RWPE2 (cell line): ENCODE results near the gene CMIP.

Experiments
- ATAC-seq: fragments of 200-7000 bp; cut with Tn5 transposase; 3 replicates; pipeline ENCODE4 v1.9.1; 2021; ENCODE audit warnings: low read depth
- DNase-seq: peaks from one replicate; pipeline ENCODE4 v3.0.0-alpha.2; 2020; ENCODE audit warnings: low spot score
- H3K27ac ChIP-seq: fragments of 450-650 bp; 2 replicates; pipeline ENCODE4 v1.5.1; 2017; ENCODE audit warnings: mild to moderate bottlenecking; ENCODE audit not compliant: poor library complexity, severe bottlenecking
- H3K27me3 ChIP-seq: fragments of 250-450 bp; sonication (Bioruptor Pico); 2 replicates; pipeline ENCODE4 v1.5.1; 2021; ENCODE audit warnings: mild to moderate bottlenecking, moderate library complexity; ENCODE audit not compliant: insufficient read depth, poor library complexity, severe bottlenecking
- H3K36me3 ChIP-seq: fragments of 250-450 bp; sonication (Bioruptor Pico); 2 replicates; pipeline ENCODE4 v1.5.1; 2020; ENCODE audit warnings: low read depth, mild to moderate bottlenecking, moderate library complexity
- H3K4me1 ChIP-seq: fragments of 250-450 bp; sonication (Bioruptor Pico); 2 replicates; pipeline ENCODE4 v1.5.1; 2021; ENCODE audit warnings: mild to moderate bottlenecking, moderate library complexity; ENCODE audit not compliant: insufficient read depth, poor library complexity, severe bottlenecking
- H3K4me3 ChIP-seq: fragments of 250-450 bp; sonication (Bioruptor Pico); 2 replicates; pipeline ENCODE4 v1.5.1; 2021; ENCODE audit warnings: mild to moderate bottlenecking, moderate library complexity; ENCODE audit not compliant: severe bottlenecking
- H3K9me3 ChIP-seq: fragments of 250-450 bp; sonication (Bioruptor Pico); 2 replicates; pipeline ENCODE4 v1.5.1; 2021; ENCODE audit warnings: mild to moderate bottlenecking, moderate library complexity; ENCODE audit not compliant: severe bottlenecking
- CTCF ChIP-seq: fragments of 450-650 bp; IDR thresholded peaks from one replicate; pipeline ENCODE4 v1.5.1; 2017; ENCODE audit warnings: mild to moderate bottlenecking, moderate library complexity; ENCODE audit not compliant: poor library complexity, severe bottlenecking

The CMIP gene

GRCh38 chr16:81634380-81635062 is 189.9 kb downstream of the CMIP start:
- DNase-seq (no peak), ATAC-seq (no peak)
- TF ChIP-seq CTCF, result no peak
- no peak overlapping the region for H3K27ac ChIP-seq
- H3K9me3 ChIP-seq, result no peaks in the 10 kb centered on the region
- no peaks in the 10 kb centered on the region for H3K27me3 ChIP-seq
- no peak overlapping the region for H3K4me3 ChIP-seq
- peaks cover 11% of the 10 kb centered on the region for H3K4me1 ChIP-seq
- peaks cover 13% of the 10 kb centered on the region; the same call in 1 of the 2 replicates for H3K36me3 ChIP-seq

GRCh38 chr16:81635063-81635937 is 190.7 kb downstream of the CMIP start:
- no peak for TF ChIP-seq CTCF
- Histone ChIP-seq H3K36me3 (peaks cover 8% of the 10 kb centered on the region; the same call in 1 of the 2 replicates), H3K9me3 (no peaks in the 10 kb centered on the region), H3K27me3 (no peaks in the 10 kb centered on the region), H3K4me1 (peaks cover 11% of the 10 kb centered on the region), H3K4me3 (no peak overlapping the region), H3K27ac (no peak overlapping the region)
- DNase-seq (no peak), ATAC-seq (no peak)

GRCh38 chr16:81636298-81636993 is 191.8 kb downstream of the CMIP start:
- Histone ChIP-seq H3K27me3 (no peaks in the 10 kb centered on the region), H3K9me3 (no peaks in the 10 kb centered on the region), H3K27ac (no peak overlapping the region), H3K4me3 (no peak overlapping the region), H3K4me1 (peaks cover 11% of the 10 kb centered on the region), H3K36me3 (peaks cover 8% of the 10 kb centered on the region)
- DNase-seq (no peak), ATAC-seq (no peak)
- TF ChIP-seq CTCF, result no peak

GRCh38 chr16:81637336-81638235 is 193.0 kb downstream of the CMIP start:
- H3K4me1 ChIP-seq, result peaks cover 7% of the 10 kb centered on the region
- no peaks in the 10 kb centered on the region for H3K9me3 ChIP-seq
- no peak overlapping the region for H3K4me3 ChIP-seq
- no peak for DNase-seq
- no peak for TF ChIP-seq CTCF
- H3K27me3 ChIP-seq, result no peaks in the 10 kb centered on the region
- H3K27ac ChIP-seq, result no peak overlapping the region
- H3K36me3 ChIP-seq, result peaks cover 8% of the 10 kb centered on the region
- ATAC-seq, result no peak
